Measurements from ENCODE around the gene GRIA3.

Gene GRIA3

DNA sequence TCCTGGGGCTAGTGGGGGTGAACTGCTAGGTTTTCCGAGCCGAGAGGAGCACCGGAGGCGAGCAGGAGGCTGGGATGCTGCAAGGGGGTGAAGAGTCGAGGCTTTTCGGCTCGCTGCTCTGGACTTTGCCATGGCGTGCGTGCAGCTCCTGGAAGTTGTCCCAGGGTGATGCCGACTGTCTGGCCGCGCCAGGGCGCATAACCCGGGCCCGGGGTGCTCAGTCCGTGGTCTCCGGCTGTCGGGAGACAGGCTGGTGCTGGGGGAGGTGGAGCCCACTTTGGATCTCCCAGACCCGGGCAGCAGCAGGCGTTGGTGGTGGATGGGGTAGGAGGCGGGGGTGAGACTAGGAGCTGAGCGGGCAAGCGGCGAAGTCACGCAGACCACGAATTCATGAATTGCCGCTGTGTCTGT is 793 bp downstream of the GRIA3 start:
- Histone ChIP-seq H3K27me3 (ENCODE audit: insufficient read depth, low read depth) (no peaks in the 10 kb centered on the region), H4K20me1 (ENCODE audit: insufficient read depth) (no peaks in the 10 kb centered on the region), H3K9ac (no peak overlapping the region), H3K4me2 (no peak overlapping the region), H3K27ac (no peak overlapping the region), H3K36me3 (ENCODE audit: insufficient read depth) (no peaks in the 10 kb centered on the region), H3K79me2 (ENCODE audit: insufficient read depth, low read depth) (no peaks in the 10 kb centered on the region), H3K4me3 (IDR thresholded peaks at IDR 0.05; ENCODE audit: insufficient read depth, low read depth, low read length) (no peak overlapping the region), H3K4me1 (ENCODE audit: low read depth, poor library complexity, severe bottlenecking) (no peaks in the 10 kb centered on the region), H2AFZ (ENCODE audit: low read depth) (no peak overlapping the region)
- TF ChIP-seq, protein P1, sequence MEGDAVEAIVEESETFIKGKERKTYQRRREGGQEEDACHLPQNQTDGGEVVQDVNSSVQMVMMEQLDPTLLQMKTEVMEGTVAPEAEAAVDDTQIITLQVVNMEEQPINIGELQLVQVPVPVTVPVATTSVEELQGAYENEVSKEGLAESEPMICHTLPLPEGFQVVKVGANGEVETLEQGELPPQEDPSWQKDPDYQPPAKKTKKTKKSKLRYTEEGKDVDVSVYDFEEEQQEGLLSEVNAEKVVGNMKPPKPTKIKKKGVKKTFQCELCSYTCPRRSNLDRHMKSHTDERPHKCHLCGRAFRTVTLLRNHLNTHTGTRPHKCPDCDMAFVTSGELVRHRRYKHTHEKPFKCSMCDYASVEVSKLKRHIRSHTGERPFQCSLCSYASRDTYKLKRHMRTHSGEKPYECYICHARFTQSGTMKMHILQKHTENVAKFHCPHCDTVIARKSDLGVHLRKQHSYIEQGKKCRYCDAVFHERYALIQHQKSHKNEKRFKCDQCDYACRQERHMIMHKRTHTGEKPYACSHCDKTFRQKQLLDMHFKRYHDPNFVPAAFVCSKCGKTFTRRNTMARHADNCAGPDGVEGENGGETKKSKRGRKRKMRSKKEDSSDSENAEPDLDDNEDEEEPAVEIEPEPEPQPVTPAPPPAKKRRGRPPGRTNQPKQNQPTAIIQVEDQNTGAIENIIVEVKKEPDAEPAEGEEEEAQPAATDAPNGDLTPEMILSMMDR (conservative IDR thresholded peaks at IDR 0.05; ENCODE audit: low read depth, low read length) = no peak

- no peaks in the 10 kb centered on the region for H3K4me1 ChIP-seq (ENCODE audit: low read depth, poor library complexity, severe bottlenecking)
- H4K20me1 ChIP-seq (ENCODE audit: insufficient read depth) = no peaks in the 10 kb centered on the region
- no peak overlapping the region for H3K27ac ChIP-seq
- no peak overlapping the region for H3K9ac ChIP-seq
- H3K27me3 ChIP-seq (ENCODE audit: insufficient read depth, low read depth) = no peaks in the 10 kb centered on the region
- no peaks in the 10 kb centered on the region for H3K36me3 ChIP-seq (ENCODE audit: insufficient read depth)
- no peaks in the 10 kb centered on the region for H3K79me2 ChIP-seq (ENCODE audit: insufficient read depth, low read depth)
- H3K4me2 ChIP-seq = no peak overlapping the region
- no peak overlapping the region for H3K4me3 ChIP-seq (IDR thresholded peaks at IDR 0.05; ENCODE audit: insufficient read depth, low read depth, low read length)
- no peak overlapping the region for H2AFZ ChIP-seq (ENCODE audit: low read depth)
- TF ChIP-seq, protein P1 (conservative IDR thresholded peaks at IDR 0.05; ENCODE audit: low read depth, low read length) = no peak
Observed at GRCh38 chrX:123185721-123186120, 1.6 kb downstream of the GRIA3 start.

DNA sequence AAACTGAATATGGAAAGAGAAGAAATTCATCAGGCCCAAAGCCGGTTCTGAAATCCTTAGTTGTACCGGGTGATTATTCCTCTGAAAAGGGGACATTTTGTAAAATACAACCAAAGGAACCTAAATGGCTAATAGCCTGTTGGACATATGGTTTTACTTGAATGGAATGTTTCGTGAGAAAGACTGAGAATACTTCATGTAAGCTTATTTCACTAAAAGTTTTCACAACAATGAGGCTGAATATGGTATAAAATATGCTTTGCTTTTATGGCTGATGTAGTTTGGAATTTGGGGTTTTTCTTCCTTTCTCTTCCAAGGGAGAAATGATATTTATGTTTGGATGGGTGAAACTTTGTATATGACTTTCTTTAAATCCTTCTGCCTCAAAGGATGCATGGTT is 2.7 kb downstream of the GRIA3 start:
- no peaks in the 10 kb centered on the region for H3K79me2 ChIP-seq (ENCODE audit: insufficient read depth, low read depth)
- H3K4me3 ChIP-seq (IDR thresholded peaks at IDR 0.05; ENCODE audit: insufficient read depth, low read depth, low read length) = no peak overlapping the region
- no peaks in the 10 kb centered on the region for H3K36me3 ChIP-seq (ENCODE audit: insufficient read depth)
- no peak overlapping the region for H3K9ac ChIP-seq
- H3K4me2 ChIP-seq = no peak overlapping the region
- no peaks in the 10 kb centered on the region for H3K27me3 ChIP-seq (ENCODE audit: insufficient read depth, low read depth)
- H3K4me1 ChIP-seq (ENCODE audit: low read depth, poor library complexity, severe bottlenecking) = no peaks in the 10 kb centered on the region
- no peak overlapping the region for H2AFZ ChIP-seq (ENCODE audit: low read depth)
- TF ChIP-seq, protein P1 (conservative IDR thresholded peaks at IDR 0.05; ENCODE audit: low read depth, low read length) = no peak
- no peak overlapping the region for H3K27ac ChIP-seq
- no peaks in the 10 kb centered on the region for H4K20me1 ChIP-seq (ENCODE audit: insufficient read depth)

DNA sequence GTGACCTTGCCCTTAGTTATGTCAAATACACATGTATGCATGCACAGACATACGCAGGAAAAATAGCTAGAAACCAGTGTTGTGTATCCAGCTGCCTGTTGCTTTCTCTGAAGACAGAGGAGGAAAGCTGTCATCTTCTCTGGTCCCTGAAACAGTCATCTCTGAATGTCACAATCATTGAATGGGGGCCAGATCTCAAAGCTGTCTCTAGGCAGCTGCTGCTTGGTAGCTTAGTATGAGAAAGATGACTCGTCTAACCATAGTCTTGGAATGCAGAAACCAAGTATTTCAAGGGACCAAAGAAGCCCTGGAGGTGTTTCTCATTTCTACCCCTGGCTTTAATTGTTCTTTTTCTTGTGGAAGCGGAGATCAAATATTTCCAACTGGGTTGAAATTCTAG is 4.0 kb downstream of the GRIA3 start:
- H3K79me2 ChIP-seq (ENCODE audit: insufficient read depth, low read depth) = no peaks in the 10 kb centered on the region
- no peaks in the 10 kb centered on the region for H3K36me3 ChIP-seq (ENCODE audit: insufficient read depth)
- TF ChIP-seq, protein P1 (conservative IDR thresholded peaks at IDR 0.05; ENCODE audit: low read depth, low read length) = no peak
- no peak overlapping the region for H3K27ac ChIP-seq
- H3K4me2 ChIP-seq = no peak overlapping the region
- no peaks in the 10 kb centered on the region for H4K20me1 ChIP-seq (ENCODE audit: insufficient read depth)
- no peak overlapping the region for H3K4me3 ChIP-seq (IDR thresholded peaks at IDR 0.05; ENCODE audit: insufficient read depth, low read depth, low read length)
- no peaks in the 10 kb centered on the region for H3K27me3 ChIP-seq (ENCODE audit: insufficient read depth, low read depth)
- H2AFZ ChIP-seq (ENCODE audit: low read depth) = no peak overlapping the region
- no peak overlapping the region for H3K9ac ChIP-seq
- H3K4me1 ChIP-seq (ENCODE audit: low read depth, poor library complexity, severe bottlenecking) = no peaks in the 10 kb centered on the region
